ENCODE results near the gene APOL1.
"Not testable (repeated sequence)": the region's sequence is repeated elsewhere in the genome, so short reads cannot be mapped to it uniquely, and the experiment has no call there.

Gene APOL1

DNA sequence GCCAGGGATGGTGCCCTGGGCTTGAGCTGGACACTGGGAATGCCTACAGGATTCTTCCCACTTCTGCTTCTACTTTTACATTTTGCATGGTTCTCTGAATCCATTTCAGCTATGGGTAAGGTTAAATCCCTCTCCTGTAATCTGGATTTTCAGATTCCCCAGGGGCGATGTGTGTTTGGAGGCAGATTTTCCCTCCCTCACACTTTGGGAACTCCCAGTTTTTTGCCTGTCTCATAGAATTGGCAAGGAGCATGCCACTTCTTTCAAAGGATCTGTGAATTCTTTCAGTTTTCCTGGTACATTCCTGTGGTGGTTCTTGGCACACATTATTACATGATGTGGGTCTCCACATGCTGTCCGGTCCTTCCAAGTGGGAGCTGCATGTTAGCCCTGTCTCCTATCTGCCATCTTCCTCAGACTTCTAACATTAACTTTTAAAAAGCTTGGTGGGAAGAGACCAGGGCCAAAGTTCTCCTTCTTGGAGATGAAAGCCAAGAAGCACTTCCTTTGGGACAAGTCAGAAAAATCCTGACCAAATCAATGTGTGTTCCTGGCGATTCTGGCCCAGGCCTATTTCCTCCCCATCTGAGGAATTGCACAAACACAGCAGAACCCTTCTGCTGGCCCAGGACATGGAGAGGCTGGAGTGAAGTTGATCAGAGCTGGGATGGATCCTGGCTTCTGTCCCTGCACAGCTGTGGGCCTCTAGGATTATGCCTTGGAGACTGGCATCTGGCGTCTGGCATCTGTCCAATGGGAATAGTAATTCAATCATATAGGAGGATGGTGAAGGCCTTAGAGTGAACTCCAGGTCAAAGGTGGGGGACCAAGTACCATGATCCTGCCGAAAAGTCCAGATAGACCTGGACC, 8.2 kb upstream of the APOL1 start:
- no peak for DNase-seq (ENCODE audit: low read depth in 1 of 2, low spot score in 1 of 2)

DNA sequence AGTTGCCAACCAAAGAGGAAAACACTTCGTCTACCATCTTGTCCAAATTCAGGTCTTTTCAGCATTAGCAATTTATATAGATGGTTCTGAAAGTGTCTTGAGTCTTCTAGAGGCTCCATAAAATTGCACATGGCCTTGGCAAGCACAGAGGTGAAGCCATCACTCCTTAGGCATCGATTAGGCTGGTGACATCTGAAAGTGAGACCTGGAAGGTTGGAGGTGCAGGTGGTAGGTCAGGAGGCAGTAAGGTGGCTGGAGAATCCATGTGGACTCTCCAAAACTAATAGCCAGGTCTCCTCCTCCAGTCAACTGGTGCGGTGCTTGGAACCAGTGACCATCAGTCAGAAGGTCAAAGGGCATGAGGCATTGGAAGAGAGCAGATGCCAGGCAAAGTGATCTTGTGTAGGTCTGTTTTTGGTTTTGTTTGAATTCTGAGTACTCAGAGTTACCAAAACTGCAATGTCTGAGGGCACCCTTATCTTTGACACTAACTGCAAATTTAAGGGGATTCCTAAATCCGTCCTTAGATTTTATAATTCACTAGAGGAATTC, 7.1 kb upstream of the APOL1 start:
- no peak for DNase-seq (ENCODE audit: low read depth in 1 of 2, low spot score in 1 of 2)

DNA sequence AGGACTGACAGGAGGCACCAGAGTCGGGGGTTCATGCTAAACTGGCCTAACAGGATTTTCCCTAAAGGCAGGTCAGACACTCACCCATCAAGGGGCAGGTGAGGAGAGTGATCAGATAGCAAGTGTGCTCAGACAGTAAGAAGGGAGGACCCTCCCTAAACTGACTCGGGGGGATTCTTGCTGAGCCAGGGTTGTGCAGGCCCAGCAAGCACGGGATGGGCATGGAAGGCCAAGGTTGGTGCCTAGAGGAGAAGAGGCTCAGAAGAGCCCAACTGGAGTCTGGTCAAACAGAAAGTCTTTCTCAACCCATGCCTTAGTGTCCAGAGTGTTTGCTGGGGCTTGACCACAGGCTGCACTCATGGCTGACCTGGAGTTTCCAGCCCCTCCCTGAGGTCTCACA, 6.2 kb upstream of the APOL1 start:
- no peak for DNase-seq (ENCODE audit: low read depth in 1 of 2, low spot score in 1 of 2)

DNA sequence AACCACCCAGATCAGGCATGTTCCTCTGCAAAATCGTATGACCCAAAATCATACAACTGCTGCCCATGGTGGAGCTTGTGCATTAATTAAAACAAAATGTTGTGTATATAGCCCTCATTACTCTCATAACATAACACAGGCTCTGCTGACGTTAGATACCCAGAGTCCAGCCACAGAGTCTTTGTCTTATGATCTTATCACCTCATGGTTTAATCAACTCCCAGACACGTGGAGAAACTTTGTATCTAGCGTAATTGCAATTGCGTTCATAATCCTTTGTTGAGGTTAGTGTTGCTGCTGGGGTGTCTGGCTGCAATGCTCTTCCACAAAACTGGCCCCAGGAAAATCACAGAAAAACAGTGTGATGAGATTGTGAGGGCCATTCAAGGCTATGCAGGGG, 5.0 kb upstream of the APOL1 start:
- DNase-seq (ENCODE audit: low read depth in 1 of 2, low spot score in 1 of 2), result no peak

DNA sequence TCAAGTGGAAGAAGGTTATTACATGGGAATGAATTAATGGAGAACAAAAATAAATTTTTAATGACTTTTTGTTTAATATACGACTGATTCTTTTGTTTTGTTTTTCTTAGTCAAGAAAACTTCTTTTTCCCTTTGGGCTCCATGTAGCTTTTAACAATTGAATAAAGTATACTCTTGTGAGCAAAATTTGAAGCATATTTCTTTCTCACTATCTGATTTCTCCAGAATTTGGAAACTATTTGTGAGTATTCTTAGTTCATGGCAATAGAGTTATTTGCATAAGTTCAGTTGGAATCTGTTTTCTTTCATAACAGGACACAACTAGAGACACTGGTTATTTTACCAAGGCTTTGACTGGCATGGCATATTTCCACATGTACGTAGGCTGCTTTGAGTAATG, 3.8 kb upstream of the APOL1 start:
- DNase-seq (ENCODE audit: low read depth in 1 of 2, low spot score in 1 of 2), result no peak

DNA sequence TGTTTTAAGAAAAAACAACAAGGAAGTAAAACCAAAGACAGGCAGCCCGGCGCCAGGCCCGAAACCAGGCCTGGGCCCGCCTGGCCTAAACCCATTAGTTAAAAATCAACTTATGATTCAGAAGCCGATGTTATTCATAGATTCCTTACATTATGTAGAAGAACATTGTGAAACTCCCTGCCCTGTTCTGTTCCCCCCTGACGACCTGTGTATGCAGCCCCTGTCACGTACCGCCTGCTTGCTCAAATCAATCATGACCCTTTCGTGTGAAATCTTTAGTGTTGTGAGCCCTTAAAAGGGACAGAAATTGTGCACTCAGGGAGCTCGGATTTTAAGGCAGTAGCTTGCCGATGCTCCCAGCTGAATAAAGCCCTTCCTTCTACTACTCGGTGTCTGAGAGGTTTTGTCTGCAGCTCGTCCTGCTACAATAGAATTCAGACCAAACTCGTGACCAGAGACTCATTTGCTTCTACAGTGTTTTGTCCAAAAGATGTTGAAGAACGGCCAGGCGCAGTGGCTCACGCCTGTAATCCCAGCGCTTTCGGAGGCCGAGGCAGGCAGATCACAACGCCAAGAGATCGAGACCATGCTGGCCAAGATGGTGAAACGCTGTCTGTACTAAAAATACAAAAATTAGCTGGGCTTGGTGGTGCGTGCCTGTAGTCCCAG, 2.5 kb upstream of the APOL1 start:
- DNase-seq (ENCODE audit: low read depth in 1 of 2, low spot score in 1 of 2), result not testable (repeated sequence)

DNA sequence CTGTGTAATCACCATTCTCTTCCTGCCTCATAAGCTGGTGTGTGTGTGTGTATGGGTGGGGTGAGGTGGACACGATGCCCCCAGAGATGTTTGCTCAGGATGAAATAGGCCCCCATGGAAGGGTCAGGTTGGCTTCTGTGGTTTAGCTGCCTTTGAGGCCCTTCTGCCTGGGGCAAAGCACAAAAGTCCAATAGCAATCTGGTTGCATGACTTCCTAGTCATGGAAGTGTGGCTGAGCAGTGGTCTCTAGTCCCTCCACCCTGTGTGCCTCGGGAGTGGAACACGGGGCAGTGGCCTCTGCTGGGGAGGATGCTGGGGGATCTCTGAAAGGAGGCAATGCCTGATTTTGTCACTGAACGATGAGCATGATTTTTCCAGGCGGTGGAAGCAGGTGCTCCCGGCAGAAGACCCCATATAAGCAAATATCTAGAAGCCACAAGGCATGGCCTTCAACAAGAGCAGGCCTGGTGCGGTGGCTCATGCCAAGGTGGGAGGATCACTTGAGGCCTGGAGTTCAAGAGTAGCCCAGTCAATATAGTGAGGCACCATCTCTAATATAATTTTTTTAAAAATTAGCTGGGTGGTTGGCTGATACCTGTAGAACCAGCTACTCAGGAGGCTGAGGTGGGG, 839 bp upstream of the APOL1 start:
- DNase-seq (ENCODE audit: low read depth in 1 of 2, low spot score in 1 of 2), result not testable (repeated sequence)

DNA sequence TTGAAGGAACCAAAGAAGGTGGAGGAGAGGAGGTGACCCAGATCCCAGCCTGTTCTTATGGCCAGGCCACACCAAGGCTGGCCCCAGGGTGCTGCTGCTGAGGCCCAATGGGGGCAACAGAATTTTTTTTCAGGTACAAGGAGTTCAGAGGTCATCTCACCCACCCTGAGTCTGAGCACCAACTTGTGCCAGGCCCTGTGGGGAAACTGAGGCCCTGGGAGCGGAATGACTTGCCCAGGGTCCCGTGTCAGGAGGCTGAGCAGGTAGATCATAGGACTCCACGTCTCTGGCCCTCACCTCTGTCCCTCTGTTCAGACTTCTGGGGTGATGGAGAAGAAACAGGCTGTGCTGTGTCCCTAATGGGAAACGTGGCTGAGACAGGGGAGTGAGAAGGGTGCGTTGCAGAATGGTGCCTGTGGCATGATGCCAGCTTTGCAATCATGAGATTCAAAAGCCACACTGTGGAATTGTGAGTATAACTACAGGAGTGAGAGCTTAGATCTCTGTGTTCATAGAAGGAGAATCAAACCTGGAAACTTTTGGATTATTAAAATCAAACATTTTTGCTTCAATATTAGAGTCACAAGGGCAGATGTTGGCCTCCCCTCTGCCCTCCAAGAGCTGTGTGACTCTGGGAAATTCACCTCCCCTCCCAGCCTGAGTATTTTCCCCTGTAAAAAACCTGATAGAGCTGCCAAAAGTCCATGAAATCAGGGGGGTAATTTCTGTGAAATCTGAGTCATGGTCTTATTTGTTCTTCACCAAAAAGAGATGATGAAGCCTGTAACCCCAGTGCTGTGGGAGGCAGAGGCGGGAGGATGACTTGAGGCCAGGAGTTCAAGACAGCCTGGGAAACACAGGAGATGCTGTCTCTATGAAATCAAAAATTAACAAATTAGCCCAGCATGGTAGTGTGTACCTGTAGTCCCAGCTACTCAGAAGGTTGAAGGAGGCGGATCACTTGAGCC, 874 bp downstream of the APOL1 start:
- no peak for DNase-seq (ENCODE audit: low read depth in 1 of 2, low spot score in 1 of 2)

DNA sequence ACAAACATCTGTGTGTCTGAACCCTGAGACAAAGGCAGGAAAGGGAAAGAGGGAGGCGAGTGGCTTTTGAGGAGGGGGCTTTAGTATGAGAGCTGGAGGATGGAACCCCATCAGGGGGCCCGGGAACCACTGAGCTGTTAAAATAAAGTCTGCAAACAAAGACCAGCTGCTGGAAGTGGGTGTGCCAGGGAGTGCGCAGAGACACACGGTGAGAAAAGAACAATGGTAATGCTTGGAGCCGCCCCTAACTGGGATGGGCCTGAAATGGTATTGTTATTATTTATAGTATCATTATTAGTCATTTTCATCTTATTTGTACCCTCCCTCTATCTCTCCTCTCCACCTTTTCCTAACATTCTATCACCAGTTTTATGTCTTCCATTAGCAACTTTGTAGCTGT, 2.6 kb downstream of the APOL1 start:
- DNase-seq (ENCODE audit: low read depth in 1 of 2, low spot score in 1 of 2), result not testable (repeated sequence)

DNA sequence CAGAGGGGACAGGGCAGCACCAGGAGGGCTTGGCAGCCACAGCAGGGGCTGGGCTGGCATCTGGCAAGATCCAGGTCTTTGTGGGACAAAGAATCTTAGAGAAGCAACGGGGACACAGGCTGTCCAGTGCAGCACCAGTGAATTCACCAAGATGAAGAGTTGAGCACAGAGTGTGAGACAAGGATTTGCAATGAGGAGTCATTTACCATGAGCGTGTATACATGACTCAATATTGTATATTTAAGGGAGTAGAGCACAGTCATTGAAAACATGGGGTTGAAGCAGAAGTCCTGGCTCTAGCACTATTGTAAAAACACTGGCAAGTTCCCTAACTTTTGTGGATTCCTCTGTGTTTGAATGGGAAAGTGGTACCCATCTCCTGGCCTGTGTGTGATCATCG, 3.5 kb downstream of the APOL1 start:
- DNase-seq (ENCODE audit: low read depth in 1 of 2, low spot score in 1 of 2), result no peak

DNA sequence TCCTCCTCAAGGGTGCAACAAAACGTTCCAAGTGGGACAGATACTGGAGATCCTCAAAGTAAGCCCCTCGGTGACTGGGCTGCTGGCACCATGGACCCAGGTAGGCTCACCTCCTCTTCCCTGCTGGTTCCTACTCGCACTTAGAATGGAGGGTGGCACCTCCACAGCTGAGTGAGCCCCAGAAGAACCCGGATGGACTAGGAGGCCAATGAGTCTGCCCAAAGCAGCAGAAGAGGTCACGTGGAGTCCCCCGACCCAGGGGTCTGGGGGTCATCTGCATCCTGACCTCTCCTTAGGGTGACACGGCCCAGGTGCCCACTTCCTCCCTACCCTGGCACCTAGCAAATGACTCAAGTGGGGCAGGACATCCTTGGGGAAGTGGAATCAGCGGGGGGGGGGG, 4.4 kb downstream of the APOL1 start:
- DNase-seq (ENCODE audit: low read depth in 1 of 2, low spot score in 1 of 2), result no peak

DNA sequence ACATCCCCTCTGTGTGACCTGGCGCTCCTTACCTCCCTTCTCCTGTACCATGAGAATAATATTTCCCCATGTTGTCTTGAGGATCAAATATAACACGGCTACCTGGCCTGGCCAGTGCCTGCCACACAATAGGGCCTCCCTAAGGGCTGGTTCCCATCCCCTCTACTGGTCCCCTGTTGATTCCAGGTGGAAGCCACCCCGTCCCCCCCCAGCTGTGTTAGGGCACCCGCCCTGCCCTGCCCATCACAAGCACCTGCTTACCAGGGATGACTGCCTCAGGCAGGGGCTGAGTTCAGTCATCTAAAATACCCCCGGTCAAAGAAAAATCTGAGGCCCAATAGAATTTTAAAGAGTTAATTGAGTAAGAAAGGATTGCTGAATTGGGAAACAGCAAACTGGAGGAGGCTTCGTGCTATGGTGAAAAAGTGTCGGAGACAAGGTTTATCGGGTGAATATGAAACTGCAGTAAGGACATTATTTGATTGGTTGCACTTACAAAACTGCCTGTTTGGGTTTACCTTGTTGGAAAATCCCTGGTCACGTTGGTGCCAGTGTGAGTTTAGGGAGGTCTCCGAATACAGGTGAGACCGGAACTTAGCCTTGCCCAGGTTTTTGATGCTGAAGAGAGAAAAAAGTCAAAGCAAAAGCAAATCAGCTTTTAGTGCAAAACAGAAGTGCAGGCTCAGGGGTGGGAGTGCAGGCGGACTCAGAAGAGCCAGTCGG, 5.2 kb downstream of the APOL1 start:
- no peak for DNase-seq (ENCODE audit: low read depth in 1 of 2, low spot score in 1 of 2)

DNA sequence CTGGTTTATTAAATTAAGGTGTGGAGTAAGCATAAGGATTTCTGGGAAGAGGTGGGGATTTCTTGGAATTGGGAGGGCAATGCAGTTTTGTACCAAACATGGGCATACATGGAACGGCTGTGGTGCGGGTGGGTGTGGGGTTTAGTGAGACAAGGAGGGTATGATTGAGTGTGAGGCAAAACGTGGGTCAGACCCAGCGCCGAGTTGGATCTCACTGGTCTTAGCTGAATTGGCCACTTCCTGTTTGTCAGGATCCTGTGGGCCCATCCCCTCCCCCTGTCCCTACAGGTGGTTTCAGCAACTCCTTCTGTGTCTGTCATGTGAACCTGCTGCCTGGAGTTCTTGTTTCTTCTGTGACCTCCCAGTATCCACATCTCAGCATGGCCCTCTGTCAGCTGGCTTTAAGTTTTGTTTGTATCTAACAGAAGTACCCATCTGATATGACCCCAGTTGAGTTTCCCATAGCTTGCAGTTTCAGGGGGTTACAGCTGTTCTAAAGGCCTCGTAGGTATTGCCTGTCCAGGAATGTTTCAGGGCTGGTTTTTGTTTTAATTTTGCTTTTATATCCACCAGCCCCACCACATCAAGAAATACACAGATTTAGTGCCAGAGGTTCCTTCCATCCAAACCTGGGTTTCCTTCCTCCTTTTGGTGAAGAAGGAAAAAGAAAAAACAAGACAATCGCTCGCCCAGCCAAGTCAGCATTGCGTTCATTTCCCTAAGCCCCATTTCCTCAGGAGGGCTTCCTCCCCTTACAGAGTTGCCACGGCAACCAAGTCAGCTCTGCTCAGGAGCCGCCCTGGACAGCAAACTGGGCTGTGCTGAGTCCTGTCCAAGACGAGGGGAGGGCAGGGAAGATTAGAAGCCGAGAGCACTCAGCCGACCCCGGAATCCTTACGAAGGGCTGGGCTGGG, 6.0 kb downstream of the APOL1 start:
- DNase-seq (ENCODE audit: low read depth in 1 of 2, low spot score in 1 of 2), result no peak

DNA sequence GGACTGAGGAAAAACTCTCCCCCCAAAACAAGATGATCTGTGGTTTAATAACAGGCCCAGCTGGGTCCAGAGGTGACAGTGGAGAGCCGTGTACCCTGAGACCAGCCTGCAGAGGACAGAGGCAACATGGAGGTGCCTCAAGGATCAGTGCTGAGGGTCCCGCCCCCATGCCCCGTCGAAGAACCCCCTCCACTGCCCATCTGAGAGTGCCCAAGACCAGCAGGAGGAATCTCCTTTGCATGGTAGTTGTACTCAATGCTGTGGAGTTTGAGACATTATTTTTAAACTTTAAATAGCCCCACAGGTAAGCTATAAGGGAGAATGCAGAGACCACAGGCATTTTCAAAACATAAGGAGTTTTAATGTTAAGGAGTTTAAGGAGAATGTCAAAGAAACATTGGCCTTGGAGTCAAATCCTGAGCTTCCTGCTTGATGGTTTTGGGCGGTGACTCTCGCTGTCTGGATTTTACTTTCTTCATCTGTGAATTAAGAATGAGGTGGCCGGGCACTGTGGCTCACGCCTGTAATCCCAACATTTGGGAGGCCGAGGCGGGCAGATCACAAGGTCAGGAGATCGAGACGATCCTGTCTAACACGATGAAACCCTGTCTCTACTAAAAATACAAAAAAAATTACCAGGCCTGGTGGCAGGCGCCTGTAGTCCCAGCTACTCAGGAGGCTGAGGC, 6.8 kb downstream of the APOL1 start:
- no peak for DNase-seq (ENCODE audit: low read depth in 1 of 2, low spot score in 1 of 2)

DNA sequence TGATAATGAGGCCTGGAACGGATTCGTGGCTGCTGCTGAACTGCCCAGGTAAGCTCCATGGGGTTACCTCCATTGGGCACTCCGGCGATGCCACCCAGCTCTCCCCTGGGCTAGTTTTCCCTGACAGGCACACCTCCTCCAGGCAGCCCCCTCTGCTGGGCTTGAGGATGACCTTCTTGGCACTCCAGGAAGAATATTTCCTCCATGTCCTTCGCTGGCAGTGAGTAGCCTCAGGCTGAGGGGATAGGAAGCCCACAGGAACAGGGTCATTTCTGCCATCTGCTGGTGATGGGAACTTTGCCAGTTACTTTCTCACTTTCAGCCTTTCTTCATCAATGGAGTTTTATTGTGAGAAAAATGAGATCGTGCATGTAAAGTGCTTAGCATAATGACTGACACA, 8.7 kb downstream of the APOL1 start:
- not testable (repeated sequence) for DNase-seq (ENCODE audit: low read depth in 1 of 2, low spot score in 1 of 2)

DNA sequence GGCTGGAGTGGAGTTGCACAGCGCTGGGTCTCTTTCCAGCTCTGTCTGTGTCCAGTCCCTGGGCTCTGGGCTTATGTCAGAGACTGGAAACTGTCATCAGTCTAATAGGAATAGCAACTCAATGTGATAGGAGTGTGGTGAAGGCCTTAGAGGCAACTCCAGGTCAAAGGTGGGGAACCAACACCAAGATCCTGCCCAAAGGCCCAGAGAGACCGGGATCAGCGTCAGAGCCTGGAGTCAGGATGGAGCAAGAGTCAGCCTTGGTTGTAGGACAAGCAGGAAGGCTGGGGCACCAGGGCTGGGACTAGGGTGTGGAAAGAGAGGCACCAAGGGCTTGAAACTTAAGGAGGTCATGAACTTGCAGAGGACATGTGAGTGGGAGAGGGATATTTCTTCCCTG, 9.4 kb downstream of the APOL1 start:
- not testable (repeated sequence) for DNase-seq (ENCODE audit: low read depth in 1 of 2, low spot score in 1 of 2)

DNA sequence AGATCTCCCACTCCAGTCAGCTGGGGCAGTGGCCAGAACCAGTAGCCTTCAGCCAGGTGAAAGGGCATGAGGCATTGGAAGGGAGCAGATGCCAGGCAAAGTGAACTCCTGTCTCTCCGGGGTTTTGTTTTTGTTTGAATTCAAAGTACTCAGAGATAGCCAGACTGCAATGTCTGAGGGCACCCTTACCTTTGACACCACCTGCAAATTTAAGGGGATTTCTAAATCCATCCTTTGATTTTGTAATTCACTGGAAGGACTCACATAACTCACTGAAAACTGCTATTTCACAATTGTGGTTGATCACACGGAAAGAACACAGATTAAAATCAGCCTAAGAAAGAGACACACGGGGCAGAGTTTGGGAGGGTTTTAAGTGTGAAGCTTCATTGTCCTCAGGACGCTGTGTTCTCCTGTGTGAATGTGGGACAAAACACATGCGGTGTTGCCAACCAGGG, 10.3 kb downstream of the APOL1 start:
- not testable (repeated sequence) for DNase-seq (ENCODE audit: low read depth in 1 of 2, low spot score in 1 of 2)
